ENCODE measurements around the gene LRPAP1. TPM values are rescaled to one million over a fixed set of nuclear protein-coding genes. Genes with fewer than 3 reads are reported as not detected.

The LRPAP1 gene
- total and polyA plus RNA-seq, 10 of the 15 experiments (the other 5 are each of a cell fraction or from before 2014, with no cell fraction given): 1.0 to 100 (median 51.1) TPM

DNA sequence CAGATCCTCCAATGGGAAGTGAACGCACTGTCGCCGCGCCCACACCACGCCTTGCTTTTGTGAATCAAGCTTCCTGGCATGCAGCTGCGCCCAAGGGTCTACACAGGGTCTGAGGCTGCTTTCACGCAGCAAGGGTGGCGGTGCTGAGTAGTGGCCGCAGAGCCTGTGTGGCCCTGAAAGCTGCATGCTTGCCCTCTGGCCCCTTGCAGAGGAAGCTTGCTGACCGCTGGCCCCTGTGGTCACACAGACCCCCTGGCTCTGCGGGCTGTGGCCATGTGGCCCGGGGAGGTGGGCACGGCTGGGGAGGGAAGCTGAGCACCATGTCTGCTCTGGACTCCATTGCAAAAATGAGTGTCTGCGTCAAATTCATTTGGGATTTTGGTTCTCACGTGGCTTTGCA, 60.3 kb downstream of the LRPAP1 start:
- intact Hi-C loops (cut with micrococcal nuclease; ENCODE audit: unreplicated experiment) (no loop called here), in situ Hi-C loops (cut with MboI) (no loop called here)
- ATAC-seq (no peak), FAIRE-seq (no peak), DNase-seq (ENCODE audit: low read depth, low spot score) (no peak)
- SMC1A ChIA-PET (ENCODE audit: uncharacterized antibody, unreplicated experiment): no interaction called here
- Histone ChIP-seq H2AFZ (ENCODE audit: control insufficient read depth, low read depth, low read length) (no peak overlapping the region), H3K4me2 (ENCODE audit: control insufficient read depth, insufficient read depth) (no peak overlapping the region), H3K4me3 (no peak overlapping the region), H3K9ac (ENCODE audit: control insufficient read depth, insufficient read depth, low read length) (no peak overlapping the region), H3K36me3 (ENCODE audit: control insufficient read depth in 2 of 2, insufficient read depth in 2 of 2, low read length in 1 of 2) (no peaks in the 10 kb centered on the region), H3K27me3 (replicated peaks in 1 of 2; ENCODE audit: control insufficient read depth in 2 of 2, insufficient read depth in 2 of 2, low read length in 1 of 2) (no peaks in the 10 kb centered on the region; a peak in 1 of 4 replicates), H3K79me2 (ENCODE audit: control insufficient read depth, insufficient read depth, low read length) (no peaks in the 10 kb centered on the region), H4K20me1 (ENCODE audit: control insufficient read depth, insufficient read depth) (no peaks in the 10 kb centered on the region), H3K9me3 (replicated peaks; ENCODE audit: control insufficient read depth, insufficient read depth, low read length) (no peaks in the 10 kb centered on the region; the same call in 2 of the 3 replicates), H3K27ac (ENCODE audit: control insufficient read depth, insufficient read depth) (no peak overlapping the region), H3K4me1 (ENCODE audit: control insufficient read depth, insufficient read depth, low read length) (no peaks in the 10 kb centered on the region)
- CTCF ChIA-PET: no interaction called here
- WGBS (ENCODE audit: insufficient coverage, insufficient replicate concordance, low lambda C conversion rate, missing lambda C conversion rate): 46% methylated on average over 14 of the region's 15 CpGs
- RAD21 ChIA-PET (ENCODE audit: unreplicated experiment): no interaction called here
- POLR2A ChIA-PET: no interaction called here
- BruUV-seq (replicated peaks): no TSS peak
- TF ChIP-seq, protein P1, sequence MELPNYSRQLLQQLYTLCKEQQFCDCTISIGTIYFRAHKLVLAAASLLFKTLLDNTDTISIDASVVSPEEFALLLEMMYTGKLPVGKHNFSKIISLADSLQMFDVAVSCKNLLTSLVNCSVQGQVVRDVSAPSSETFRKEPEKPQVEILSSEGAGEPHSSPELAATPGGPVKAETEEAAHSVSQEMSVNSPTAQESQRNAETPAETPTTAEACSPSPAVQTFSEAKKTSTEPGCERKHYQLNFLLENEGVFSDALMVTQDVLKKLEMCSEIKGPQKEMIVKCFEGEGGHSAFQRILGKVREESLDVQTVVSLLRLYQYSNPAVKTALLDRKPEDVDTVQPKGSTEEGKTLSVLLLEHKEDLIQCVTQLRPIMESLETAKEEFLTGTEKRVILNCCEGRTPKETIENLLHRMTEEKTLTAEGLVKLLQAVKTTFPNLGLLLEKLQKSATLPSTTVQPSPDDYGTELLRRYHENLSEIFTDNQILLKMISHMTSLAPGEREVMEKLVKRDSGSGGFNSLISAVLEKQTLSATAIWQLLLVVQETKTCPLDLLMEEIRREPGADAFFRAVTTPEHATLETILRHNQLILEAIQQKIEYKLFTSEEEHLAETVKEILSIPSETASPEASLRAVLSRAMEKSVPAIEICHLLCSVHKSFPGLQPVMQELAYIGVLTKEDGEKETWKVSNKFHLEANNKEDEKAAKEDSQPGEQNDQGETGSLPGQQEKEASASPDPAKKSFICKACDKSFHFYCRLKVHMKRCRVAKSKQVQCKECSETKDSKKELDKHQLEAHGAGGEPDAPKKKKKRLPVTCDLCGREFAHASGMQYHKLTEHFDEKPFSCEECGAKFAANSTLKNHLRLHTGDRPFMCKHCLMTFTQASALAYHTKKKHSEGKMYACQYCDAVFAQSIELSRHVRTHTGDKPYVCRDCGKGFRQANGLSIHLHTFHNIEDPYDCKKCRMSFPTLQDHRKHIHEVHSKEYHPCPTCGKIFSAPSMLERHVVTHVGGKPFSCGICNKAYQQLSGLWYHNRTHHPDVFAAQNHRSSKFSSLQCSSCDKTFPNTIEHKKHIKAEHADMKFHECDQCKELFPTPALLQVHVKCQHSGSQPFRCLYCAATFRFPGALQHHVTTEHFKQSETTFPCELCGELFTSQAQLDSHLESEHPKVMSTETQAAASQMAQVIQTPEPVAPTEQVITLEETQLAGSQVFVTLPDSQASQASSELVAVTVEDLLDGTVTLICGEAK (IDR thresholded peaks at IDR 0.05; ENCODE audit: borderline replicate concordance): no peak
- TF ChIP-seq EP300 (IDR thresholded peaks at IDR 0.05; ENCODE audit: borderline replicate concordance in 1 of 2, control insufficient read depth in 1 of 2, low read depth in 2 of 2, low read length in 2 of 2): no peak
- TF ChIP-seq ZNF622 (IDR thresholded peaks at IDR 0.05): no peak
- no peak for TF ChIP-seq NFYB (IDR thresholded peaks at IDR 0.05; ENCODE audit: insufficient read depth, low read depth, low read length)
- no peak for TF ChIP-seq YY1 (IDR thresholded peaks at IDR 0.05; ENCODE audit: low read depth, low read length)
- TF ChIP-seq SMAD1 (IDR thresholded peaks at IDR 0.05; ENCODE audit: low read depth, partially characterized antibody): no peak
- no peak for TF ChIP-seq NFIC (IDR thresholded peaks at IDR 0.05; ENCODE audit: low read depth, low read length)
- TF ChIP-seq, protein P2, sequence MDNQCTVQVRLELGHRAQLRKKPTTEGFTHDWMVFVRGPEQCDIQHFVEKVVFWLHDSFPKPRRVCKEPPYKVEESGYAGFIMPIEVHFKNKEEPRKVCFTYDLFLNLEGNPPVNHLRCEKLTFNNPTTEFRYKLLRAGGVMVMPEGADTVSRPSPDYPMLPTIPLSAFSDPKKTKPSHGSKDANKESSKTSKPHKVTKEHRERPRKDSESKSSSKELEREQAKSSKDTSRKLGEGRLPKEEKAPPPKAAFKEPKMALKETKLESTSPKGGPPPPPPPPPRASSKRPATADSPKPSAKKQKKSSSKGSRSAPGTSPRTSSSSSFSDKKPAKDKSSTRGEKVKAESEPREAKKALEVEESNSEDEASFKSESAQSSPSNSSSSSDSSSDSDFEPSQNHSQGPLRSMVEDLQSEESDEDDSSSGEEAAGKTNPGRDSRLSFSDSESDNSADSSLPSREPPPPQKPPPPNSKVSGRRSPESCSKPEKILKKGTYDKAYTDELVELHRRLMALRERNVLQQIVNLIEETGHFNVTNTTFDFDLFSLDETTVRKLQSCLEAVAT (IDR thresholded peaks at IDR 0.05): no peak
- TF ChIP-seq MYC (IDR thresholded peaks at IDR 0.05; ENCODE audit: insufficient read depth, insufficient read length, insufficient replicate concordance, low read length, severe bottlenecking): no peak
- no peak for TF ChIP-seq CHD4 (IDR thresholded peaks at IDR 0.05)

All from GM12878 (cell line).